K562 (cell line): ENCODE measurements around the gene MPIG6B. TPM values are rescaled to one million over a fixed set of nuclear protein-coding genes. Genes with fewer than 3 reads are reported as not detected.

Experiments used
- BRD9 ChIP-seq: fragments of 450-650 bp; IDR thresholded peaks from 2 replicates; pipeline ENCODE4 v1.6.1; 2018; ENCODE audit warnings: low read depth; ENCODE audit not compliant: partially characterized antibody
- CBFB ChIP-seq: sonication (generic); formaldehyde crosslinking; IDR thresholded peaks from 2 replicates; pipeline ENCODE4 v1.4.0; 2020; ENCODE audit warnings: mild to moderate bottlenecking, missing genetic modification reagents
- CHAMP1 ChIP-seq: fragments of 450-650 bp; IDR thresholded peaks from 2 replicates; pipeline ENCODE4 v1.6.1; 2016; ENCODE audit warnings: mild to moderate bottlenecking
- FUS ChIP-seq: fragments of 200-400 bp; formaldehyde crosslinking; optimal IDR thresholded peaks from 2 replicates; pipeline ENCODE3; 2017; ENCODE audit warnings: low read depth, low read length
- GATAD2A ChIP-seq: fragments of 450-650 bp; IDR thresholded peaks from 2 replicates; pipeline ENCODE4 v1.6.1; 2017
- MAZ ChIP-seq, 2 experiments: fragments of 450-650 bp in 1 of 2; sonication (generic) in 1 of 2; formaldehyde crosslinking; IDR thresholded peaks in 1 of 2; conservative IDR thresholded peaks in 1 of 2; 2 replicates each; pipeline versions ENCODE4 v1.4.0 to v1.5.0; 2020; ENCODE audit warnings: mild to moderate bottlenecking in 1 of 2, missing genetic modification reagents in 1 of 2
- RAD21 ChIP-seq, 2 experiments: fragments of 250-450 bp in 1 of 2; fragments of 450-650 bp in 1 of 2; sonication (Bioruptor Pico) in 1 of 2; formaldehyde crosslinking in 1 of 2; IDR thresholded peaks in 1 of 2; conservative IDR thresholded peaks in 1 of 2; 2 replicates each; pipeline versions ENCODE4 v1.4.0 to v1.8.0; 2020 to 2022; ENCODE audit warnings: mild to moderate bottlenecking in 2 of 2, moderate library complexity in 1 of 2
- RFX5 ChIP-seq: IDR thresholded peaks from 2 replicates; pipeline ENCODE4 v1.6.1; 2011; ENCODE audit warnings: low read depth, mild to moderate bottlenecking, improper control_type of control experiment, low read length
- SRSF9 ChIP-seq: fragments of 200-400 bp; formaldehyde crosslinking; IDR thresholded peaks from 2 replicates; pipeline ENCODE4 v1.6.1; 2017; ENCODE audit warnings: low read depth, low read length, borderline replicate concordance
- STAT5B ChIP-seq: fragments of 250-450 bp; sonication (Bioruptor Pico); IDR thresholded peaks from 2 replicates; pipeline ENCODE4 v1.8.0; 2021; ENCODE audit warnings: mild to moderate bottlenecking, inconsistent platforms
- ZBED1 ChIP-seq: IDR thresholded peaks from 2 replicates; pipeline ENCODE4 v1.6.1; 2014
- ZNF586 ChIP-seq: fragments of 450-650 bp; formaldehyde crosslinking; conservative IDR thresholded peaks from 2 replicates; pipeline ENCODE4 v1.4.0; 2020; ENCODE audit warnings: mild to moderate bottlenecking, moderate library complexity
- polyA plus RNA-seq, 8 experiments: library from polyadenylated mRNA; depleted of rRNA in 4 of 8; stranded (reverse) in 5 of 8; unstranded in 3 of 8; fragments of >200 nt; fragmentation: Nextera tagmentation in 2 of 8; fragmentation: Illumina TruSeq in 1 of 8; extraction: Ambion mirVana in 2 of 8; extraction: Trizol in 1 of 8; gene quantifications; 2 replicates each; pipeline versions ENCODE4 v1.2.1 to v1.2.3, GENCODE V29; 2011 to 2014; ENCODE audit warnings: inconsistent platforms in 1 of 8, missing spikeins in 1 of 8
- total RNA-seq, 7 experiments: library from RNA; depleted of rRNA in 6 of 7; stranded (reverse); fragments of >200 nt in 6 of 7; fragmentation: Illumina TruSeq in 2 of 7; extraction: Trizol in 2 of 7; gene quantifications; 2 replicates each; pipeline versions ENCODE4 v1.2.1 to v1.2.3, GENCODE V29; 2011 to 2021; ENCODE audit warnings: low replicate concordance in 1 of 7
- TF ChIP-seq, protein P1 (sequence below): fragments of 450-650 bp; IDR thresholded peaks from 2 replicates; pipeline ENCODE4 v1.6.1; 2016; ENCODE audit warnings: low read depth
- TF ChIP-seq, protein P2 (sequence below): sonication (generic); formaldehyde crosslinking; IDR thresholded peaks from 2 replicates; pipeline ENCODE4 v1.8.0; 2022; ENCODE audit warnings: missing genetic modification reagents, mild to moderate bottlenecking, borderline replicate concordance

Gene MPIG6B
- total and polyA plus RNA-seq, 9 of the 15 experiments (the other 6 are each of a cell fraction or from before 2014, with no cell fraction given): 0.11 to 1.2 (median 0.28) TPM; not detected in 1

GRCh38 chr6:31737991-31738979, 15.1 kb downstream of the MPIG6B start (continued):
- TF ChIP-seq, protein P1, sequence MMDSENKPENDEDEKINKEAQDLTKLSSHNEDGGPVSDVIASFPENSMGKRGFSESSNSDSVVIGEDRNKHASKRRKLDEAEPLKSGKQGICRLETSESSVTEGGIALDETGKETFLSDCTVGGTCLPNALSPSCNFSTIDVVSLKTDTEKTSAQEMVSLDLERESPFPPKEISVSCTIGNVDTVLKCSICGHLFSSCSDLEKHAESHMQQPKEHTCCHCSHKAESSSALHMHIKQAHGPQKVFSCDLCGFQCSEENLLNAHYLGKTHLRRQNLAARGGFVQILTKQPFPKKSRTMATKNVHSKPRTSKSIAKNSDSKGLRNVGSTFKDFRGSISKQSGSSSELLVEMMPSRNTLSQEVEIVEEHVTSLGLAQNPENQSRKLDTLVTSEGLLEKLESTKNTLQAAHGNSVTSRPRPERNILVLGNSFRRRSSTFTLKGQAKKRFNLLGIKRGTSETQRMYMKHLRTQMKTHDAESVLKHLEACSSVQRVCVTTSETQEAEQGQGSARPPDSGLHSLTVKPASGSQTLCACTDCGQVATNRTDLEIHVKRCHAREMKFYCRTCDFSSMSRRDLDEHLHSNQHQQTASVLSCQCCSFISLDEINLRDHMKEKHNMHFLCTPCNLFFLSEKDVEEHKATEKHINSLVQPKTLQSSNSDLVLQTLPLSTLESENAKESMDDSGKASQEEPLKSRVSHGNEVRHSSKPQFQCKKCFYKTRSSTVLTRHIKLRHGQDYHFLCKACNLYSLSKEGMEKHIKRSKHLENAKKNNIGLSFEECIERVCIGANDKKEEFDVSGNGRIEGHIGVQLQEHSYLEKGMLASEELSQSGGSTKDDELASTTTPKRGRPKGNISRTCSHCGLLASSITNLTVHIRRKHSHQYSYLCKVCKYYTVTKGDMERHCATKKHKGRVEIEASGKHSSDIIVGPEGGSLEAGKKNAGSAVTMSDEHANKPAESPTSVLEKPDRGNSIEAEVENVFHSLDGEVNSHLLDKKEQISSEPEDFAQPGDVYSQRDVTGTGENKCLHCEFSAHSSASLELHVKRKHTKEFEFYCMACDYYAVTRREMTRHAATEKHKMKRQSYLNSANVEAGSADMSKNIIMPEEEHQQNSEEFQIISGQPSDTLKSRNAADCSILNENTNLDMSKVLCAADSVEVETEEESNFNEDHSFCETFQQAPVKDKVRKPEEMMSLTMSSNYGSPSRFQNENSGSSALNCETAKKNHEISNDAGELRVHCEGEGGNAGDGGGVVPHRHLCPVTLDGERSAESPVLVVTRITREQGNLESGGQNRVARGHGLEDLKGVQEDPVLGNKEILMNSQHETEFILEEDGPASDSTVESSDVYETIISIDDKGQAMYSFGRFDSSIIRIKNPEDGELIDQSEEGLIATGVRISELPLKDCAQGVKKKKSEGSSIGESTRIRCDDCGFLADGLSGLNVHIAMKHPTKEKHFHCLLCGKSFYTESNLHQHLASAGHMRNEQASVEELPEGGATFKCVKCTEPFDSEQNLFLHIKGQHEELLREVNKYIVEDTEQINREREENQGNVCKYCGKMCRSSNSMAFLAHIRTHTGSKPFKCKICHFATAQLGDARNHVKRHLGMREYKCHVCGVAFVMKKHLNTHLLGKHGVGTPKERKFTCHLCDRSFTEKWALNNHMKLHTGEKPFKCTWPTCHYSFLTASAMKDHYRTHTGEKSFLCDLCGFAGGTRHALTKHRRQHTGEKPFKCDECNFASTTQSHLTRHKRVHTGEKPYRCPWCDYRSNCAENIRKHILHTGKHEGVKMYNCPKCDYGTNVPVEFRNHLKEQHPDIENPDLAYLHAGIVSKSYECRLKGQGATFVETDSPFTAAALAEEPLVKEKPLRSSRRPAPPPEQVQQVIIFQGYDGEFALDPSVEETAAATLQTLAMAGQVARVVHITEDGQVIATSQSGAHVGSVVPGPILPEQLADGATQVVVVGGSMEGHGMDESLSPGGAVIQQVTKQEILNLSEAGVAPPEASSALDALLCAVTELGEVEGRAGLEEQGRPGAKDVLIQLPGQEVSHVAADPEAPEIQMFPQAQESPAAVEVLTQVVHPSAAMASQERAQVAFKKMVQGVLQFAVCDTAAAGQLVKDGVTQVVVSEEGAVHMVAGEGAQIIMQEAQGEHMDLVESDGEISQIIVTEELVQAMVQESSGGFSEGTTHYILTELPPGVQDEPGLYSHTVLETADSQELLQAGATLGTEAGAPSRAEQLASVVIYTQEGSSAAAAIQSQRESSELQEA: no peak
- TF ChIP-seq CHAMP1: no peak
- peak; percentile 64 to 91 for TF ChIP-seq MAZ (CRISPR knock-in tag; conservative IDR thresholded peaks at IDR 0.05 in 1 of 2, IDR thresholded peaks at IDR 0.05 in 1 of 2)
- TF ChIP-seq CBFB (CRISPR knock-in tag): no peak
- peak; percentile 7; the same call in 1 of the 2 replicates for TF ChIP-seq ZNF586
- no peak for TF ChIP-seq ZBED1
- peak; percentile 11 to 38; a peak in 2 of 4 replicates for TF ChIP-seq RAD21 (CRISPR knock-in tag; conservative IDR thresholded peaks at IDR 0.05 in 1 of 2, IDR thresholded peaks at IDR 0.05 in 1 of 2)
- TF ChIP-seq GATAD2A: no peak
- no peak for TF ChIP-seq RFX5
- no peak for TF ChIP-seq BRD9
- no peak for TF ChIP-seq FUS
- TF ChIP-seq, protein P2, sequence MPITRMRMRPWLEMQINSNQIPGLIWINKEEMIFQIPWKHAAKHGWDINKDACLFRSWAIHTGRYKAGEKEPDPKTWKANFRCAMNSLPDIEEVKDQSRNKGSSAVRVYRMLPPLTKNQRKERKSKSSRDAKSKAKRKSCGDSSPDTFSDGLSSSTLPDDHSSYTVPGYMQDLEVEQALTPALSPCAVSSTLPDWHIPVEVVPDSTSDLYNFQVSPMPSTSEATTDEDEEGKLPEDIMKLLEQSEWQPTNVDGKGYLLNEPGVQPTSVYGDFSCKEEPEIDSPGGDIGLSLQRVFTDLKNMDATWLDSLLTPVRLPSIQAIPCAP (CRISPR knock-in tag): no peak
- TF ChIP-seq SRSF9: no peak
- TF ChIP-seq STAT5B: no peak
